NCI-H1930 (cell line): Measurements from ENCODE around the gene MED12L.
"Not testable (repeated sequence)": the region's sequence is repeated elsewhere in the genome, so short reads cannot be mapped to it uniquely, and the experiment has no call there.

Source experiments
- DNase-seq, 2 experiments: peaks; one replicate each; lab custom pipeline; 2025; lab: John Stamatoyannopoulos, UW

MED12L gene

DNA sequence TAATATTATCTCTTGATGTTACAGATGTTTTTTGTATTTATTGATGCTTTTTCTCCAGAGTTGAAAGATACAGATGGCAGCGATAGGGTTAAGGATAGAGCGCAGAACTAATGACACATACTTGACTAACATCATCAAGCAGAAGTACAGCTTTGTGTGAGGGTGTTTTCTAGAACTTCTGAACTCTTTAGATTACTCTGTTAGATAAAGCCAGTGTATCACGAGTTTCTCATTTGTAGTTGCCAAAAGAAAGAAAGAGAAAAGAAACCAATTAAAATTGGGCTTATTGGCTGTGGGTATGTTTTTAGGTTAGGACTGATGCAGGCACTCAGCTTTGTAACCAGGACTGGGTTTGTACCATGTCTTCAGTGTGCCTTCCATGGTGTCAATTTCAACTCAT lies 124.2 kb downstream of the MED12L start:
- no peak for DNase-seq

DNA sequence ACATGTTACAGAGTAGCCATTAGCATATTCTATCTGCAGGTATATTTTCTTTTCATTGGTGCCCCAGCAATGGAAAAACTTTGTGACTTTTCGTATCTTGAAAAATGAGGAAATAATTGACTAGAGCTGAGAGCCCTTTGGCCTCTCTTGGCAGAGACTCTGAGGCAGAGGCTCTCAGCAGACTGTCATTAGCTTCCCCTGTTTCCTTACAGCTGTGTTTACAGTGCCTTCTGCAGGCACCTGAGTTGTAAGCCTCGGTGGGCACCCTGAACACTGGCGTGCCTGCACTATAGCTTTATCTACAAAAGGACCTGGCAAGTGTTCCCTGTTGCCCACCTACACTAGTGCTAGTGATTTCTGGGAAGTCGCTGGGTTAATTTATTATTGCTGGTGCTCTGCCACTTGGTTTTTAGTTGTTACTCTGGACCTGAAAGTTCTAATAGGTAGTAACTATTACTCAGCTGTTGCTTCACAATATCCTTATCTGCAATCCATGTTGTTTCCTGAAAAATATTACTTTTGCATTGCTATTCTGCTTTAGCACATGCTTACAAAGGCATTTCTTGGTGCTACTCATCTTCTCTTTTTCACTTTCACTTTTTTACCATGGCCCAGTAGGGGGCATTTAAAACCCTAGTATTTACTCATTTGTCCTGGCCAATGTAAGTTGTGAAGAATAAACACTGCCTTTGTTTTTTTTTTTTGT lies 125.4 kb downstream of the MED12L start:
- no peak for DNase-seq

DNA sequence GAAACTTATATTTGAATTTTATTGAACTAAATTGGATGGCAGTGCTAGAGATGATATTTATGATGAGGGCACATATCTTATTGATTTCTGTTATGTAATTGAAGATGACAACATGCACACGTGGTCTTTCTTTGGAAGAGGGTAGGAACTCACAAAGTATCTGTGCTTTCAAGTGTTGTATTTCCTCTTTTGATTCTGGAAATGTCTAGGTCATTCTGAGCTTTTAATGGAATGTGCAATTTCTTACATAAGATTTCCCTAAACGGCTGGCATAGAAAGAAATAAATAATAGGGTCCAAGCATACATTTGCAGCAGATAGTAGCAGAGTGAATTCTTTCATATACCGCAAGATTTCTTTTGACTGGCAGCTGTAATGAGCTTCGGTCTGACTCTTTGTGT lies 127.7 kb downstream of the MED12L start:
- DNase-seq: no peak

DNA sequence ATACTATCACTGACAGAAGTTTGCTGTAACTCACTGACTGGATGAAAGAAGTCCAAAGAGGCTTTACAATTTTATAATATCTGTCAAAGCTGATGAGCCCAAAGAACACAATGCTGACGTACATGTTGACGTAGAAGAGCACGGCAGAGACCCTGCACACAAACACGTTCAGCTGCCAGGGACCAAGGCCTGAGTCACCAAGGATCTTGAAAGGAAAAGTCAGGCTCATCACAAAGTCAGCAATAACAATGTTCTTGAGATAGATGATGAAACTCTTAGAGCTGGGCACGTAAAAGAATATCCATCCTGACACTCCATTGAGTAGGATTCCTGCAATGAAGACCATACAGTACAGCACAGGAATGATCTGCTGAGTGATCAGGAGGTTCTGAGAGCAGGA lies 128.4 kb downstream of the MED12L start:
- no peak for DNase-seq

DNA sequence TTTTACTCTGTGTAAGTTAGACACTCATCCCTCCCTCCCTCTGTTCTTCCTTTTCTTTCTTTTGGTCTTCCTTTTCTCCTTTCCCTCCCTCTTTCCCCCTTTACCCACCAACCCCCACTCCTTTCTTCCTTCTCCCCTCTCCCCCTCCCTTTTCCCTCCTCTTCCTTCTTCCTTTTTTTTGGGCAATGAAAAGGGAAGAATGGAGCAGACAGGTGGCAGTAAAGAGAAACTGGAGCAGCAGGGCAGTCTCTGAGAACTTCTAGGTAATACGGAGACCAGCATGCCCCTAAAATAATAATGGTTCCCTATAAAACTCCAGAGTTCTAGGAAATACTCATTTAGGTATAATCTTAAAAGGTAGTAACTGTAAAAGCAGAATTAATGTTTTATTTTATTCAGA lies 129.0 kb downstream of the MED12L start:
- no peak for DNase-seq

DNA sequence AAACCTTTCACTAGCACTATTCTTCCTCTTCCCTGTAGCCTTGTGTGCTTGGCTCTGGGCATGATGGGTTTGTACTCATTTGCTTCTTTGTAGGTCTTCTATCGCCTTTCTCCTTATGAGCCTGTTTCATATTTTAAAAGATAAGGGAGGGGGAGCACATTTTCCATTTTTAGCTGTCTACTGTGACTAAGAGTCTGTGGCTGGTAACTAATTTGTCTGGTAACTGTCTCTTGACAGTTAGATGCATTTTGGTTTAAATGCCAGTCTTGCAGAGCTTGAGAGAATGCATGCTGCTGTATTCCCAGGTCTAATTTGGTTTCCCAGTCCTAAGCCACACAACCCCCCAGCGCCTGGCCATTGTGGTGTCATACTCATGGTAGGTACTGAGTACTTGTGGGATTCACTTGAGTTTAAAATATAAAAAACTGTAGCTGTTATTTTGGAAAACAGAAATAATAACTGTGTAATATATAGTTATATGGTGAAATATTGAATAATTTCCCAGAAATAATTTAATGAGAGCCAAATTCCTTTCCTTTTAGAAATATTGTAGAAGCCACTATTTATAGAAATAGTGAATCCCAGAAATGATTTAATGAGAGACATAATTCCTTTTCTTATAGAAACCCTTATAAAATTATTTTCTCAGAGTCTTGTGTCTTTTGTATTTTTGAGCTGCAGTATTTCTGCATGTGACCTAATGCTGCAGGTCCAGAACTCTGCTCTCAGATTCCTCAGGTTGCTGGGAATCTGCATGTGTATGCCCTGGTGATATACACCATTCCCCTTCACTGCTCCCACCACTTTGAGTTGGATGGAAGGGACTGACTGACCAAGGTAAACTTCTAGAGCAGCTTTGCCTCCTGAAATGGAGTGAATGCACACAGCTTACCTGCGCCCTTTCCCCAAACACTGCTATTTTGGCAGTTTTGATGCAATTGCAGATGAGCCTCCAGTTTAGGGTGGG lies 131.5 kb downstream of the MED12L start:
- no peak for DNase-seq

DNA sequence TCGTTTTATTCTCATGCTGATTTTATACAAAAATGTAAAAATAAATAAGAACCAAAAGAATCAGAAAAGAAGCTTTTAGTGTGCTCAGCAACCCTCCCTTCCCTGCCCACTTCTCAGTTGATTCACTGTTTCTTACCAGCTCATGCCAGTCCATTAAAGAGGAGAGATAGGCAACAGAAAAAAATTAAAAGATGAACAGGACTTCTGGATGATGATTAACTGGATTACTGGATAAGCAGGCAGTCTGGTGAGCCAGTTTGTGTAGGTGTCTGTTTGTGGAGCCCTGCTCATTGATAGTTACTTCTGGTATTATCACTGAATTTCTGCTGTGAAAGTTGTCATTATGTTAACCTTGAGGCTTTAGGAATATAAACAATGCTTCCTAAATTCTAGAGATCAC lies 132.7 kb downstream of the MED12L start:
- no peak for DNase-seq

DNA sequence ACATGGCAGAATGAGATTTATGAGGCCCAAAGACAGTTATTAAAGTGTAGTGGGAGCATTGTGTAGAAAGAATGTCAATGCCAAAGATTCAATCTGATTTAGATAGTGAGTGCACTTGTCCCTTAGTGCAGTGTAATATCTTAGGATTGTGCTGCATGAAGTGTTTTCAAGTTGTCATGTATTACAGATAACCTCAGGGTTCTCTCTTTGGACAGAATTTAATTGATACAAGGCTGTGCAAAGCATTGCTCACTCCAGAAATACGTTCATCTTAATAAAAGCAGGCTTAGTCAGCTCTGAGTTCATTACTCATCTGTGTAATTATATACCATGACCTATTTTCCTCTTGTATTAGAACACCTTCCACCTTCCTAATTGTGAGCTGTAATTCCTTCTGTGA lies 133.6 kb downstream of the MED12L start:
- no peak for DNase-seq

DNA sequence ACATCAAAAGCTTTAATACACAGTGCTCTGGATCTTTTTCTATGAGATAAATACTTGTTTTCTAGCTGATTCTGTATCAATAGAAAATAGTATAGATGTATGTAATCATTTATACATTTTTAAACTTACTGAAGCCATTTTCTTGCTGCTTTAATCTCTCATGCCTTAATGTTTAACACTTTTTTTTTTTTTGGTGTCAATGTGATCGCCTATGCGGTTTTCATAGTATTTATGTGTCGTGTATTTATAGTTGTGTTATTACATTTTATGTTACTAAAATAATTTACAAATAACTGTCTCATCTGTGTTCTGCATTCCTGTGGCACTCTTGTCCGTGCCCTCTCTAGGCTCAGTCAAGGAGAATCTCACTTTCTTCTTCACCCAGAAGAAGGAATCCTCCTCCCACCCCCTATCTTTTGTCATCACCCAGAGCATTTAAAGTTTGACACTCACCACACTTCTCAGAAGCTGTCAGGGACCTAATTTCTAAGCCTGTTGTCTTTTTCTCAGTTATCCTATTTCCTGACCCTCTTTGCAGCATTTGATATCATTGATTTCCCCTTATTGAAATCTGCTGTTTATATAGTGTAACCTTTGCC lies 138.9 kb downstream of the MED12L start:
- DNase-seq: no peak

DNA sequence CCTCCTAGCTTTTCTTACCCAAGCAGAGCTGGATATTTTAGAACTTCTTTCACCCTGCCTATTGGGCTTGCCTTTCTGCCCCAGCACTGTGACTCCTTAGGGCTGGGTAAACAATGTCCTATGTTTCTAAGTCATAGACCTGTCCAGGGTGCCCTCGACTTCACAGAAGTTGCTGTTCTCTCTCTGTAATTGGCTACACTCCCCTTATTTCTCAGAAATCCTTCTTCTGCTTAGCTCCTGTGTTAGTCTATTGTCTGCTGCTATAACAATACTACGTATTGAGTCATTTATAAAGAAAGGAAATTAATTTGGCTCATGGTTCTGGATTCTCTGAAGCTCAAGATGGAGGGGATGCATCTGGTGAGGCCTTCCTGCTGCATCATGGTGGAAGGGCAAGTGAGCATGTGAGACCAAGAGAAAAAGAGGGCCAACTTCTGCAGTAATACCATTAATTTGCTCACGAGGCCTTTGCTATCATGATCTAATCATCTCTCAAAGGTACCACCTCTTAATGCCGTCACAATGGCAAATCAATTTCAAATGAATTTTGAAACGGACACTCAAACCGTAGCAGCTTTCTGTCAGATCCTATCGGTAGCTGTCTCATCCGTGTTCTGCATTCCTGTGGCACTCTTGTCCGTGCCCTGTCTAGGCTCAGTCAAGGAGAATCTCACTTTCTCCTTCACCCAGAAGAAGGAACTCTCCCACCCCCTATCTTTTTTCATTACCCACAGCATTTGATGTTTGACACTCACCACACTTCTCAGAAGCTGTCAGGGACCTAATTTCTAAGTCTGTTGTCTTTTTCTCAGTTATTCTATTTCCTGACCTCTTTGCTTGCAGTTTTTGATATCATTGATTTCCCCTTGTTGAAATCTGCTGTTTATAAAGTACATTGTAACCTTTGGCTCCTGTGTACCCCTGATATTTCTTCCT lies 139.8 kb downstream of the MED12L start:
- no peak for DNase-seq

DNA sequence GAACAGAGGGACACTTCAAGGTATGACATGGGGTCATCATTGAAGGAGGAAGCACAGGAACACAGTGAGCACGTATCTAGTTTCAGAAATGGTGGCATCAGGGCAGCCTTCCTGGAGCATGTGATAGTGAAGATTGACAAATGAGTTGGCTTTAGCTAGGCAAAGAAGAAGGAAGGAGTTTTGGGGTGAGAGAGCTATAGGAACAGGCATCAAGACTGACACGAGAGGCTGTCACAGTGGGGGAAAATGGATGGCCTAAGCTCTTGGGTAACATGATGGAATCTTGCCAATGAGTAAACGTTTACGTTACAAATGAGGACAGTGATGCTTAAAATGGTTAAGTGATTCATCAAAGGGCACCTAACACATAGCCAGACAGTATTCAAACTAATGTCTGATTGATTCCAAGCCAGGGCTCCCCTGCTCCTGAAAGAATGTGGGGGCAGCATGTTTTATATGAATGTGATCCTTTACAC lies 140.7 kb downstream of the MED12L start:
- no peak for DNase-seq

DNA sequence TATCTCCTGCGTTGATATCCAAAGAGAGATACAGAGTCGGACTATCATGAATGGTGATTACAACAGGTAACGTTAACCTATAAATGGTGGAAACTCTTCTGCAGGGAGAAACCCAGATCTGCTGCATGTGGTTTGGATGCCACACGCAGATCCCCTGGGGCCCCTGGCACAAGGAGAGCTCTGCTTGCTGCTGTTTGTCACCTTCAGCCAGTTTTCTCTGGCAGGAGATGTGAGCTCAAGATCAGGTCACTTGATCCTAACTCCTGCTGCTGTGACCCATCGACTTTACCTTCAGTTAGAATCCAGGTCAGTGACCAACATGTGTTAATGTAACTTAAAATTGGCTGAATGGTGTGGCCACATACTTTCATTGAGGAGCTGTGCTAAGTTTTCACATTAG lies 141.4 kb downstream of the MED12L start:
- no peak for DNase-seq

DNA sequence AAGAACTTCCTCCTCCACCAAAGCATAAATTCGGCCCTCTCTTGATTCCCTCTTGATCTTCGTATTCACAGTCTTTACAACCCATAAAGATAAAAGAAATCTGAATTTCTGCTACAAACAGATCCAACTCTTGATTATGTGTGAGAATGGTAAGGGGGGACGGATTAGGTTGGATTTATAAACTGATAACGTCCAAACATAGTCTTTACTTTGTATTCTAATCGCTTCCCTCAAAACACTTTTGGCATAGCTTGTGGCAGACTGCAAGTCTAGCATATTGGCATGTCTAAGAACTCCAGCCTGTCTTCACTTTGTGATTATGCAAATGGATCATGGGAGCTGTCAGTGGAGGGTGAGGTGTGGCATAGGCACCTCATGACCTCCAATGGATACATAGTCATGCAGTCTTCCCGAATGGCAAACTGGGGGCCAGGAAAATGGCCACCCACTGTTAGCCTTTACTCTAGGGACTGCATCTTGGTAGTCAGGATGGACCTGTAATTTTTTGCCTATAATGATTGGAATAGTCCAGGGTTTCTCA lies 141.9 kb downstream of the MED12L start:
- DNase-seq: no peak

DNA sequence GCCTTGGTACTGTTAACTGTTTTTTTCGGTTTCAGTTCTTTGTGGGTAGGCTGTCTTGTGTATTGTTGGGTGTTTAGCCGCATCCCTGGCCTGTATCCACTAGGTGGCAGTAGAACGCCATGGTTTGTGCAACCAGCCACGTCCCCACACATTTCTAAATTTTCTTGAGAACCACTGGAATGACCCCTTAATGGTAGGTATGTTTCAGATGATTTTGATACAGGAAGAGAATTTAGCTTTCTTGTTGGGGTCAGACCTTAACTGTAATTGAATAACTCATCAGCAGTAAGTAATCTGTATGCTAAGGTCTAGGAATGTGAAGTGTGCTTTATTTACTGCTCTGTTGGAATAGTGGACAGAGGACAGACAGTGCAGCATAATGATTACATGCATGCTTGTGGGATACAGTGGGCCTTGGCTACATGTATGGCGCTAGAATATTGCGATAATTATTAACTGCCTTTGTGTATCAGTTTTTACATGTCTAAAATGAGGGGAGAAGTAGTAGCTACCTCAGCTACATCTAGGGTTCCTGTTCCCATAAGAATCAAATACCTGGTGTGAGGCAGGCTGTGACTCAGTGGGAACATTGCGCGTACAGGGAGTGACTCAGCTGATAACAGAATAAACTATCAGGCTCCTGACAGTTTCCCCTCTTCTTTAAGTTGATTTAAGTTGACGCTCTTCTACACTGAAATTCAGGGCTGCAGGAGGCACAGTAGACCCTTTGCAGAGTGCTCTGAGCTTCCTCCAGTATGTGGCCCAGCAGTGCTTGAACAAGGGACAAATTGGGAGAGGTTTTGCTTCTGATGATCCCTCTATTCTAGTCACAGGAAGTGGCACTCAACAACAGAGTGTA lies 142.6 kb downstream of the MED12L start:
- peak in 1 of 2 experiments; percentile 44 for DNase-seq

DNA sequence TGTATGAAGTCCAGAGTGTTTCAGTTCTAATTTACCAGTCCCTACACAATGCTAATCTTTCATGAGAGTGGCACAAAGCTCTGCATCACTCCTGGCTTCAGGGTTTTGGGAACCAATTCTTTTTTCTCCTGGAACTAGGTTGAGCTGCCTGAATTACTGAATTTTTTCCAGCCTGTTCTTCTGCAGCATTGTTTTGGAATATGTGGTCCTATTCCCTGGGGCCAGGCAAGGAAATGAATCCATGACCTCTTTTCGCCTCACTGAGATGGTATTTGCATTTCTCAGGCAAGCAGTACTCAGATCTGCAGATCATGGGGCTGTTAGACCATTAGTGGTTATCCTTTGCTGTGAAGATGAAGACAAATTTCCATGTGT lies 143.2 kb downstream of the MED12L start:
- no peak for DNase-seq

DNA sequence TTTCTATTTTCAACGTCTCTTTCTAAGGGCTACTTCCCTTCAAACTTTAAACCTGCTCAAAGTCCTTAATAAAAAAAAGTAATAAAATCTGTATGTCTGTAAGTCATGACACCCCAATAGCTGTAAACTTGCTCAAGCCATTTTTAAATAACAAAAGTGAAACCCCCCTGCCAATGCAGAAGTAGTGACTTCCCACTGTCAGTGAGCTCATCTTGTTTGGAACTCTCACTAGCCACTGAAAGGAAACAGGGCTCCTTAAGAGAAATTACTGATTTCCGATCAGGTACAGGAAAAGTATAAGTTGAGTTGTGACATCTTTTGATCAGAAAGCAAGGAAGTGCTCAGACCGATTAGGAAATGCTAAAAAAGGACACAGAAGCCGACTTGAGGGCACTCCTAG lies 145.2 kb downstream of the MED12L start:
- no peak for DNase-seq

DNA sequence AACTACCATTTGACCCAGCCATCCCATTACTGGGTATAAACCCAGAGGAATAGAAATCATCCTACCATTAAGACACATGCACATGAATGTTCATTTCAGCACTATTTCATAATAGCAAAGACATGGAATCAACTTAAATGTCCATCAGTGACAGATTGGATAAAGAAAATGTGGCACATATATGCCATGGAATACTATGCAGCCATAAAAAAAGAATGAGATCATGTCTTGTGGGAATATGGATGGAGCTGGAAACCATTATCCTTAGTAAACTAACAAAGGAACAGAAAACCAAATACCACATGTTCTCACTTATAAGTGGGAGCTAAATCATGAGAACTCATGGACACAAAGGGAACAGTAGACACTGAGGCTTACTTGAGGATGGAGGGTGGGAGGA lies 146.9 kb downstream of the MED12L start:
- DNase-seq: not testable (repeated sequence)

DNA sequence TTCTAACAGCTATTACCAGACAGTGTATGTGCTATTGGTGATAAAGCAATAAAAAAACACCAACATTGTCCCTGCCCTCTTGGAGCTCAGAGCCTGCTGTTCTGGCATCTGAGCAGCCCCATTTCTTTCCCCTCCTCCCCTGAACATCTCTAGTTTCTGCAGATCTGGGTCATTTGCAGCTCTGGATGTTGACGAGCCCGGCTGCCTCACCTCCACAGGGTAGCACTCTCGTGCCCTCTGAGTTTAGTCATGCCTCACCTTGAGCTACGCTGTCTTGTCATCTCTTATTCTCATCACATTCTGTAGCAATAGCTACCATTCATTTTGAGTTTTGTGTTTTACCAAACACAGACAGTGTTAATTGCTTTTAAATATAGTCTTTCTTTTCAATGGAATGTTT lies 147.5 kb downstream of the MED12L start:
- DNase-seq: no peak

DNA sequence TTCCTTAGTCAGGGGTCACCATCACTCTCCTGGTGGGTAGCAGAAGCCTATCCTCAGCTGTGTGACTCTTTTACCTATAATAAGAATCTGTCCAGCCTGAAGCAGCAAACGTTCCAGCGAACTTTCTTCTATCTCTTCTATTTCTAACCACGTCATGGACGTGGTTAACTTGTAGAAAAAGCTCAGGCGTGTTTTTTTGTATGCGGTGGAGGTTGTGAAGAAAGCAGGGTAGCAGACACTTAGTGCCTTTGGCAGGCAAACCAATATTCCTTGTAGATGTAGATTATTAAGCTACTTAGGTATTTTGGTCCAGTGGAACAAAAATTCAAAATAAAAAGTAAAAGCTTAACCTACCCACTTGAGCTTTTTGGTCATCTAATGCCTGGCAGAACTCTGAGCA lies 149.4 kb downstream of the MED12L start:
- no peak for DNase-seq

DNA sequence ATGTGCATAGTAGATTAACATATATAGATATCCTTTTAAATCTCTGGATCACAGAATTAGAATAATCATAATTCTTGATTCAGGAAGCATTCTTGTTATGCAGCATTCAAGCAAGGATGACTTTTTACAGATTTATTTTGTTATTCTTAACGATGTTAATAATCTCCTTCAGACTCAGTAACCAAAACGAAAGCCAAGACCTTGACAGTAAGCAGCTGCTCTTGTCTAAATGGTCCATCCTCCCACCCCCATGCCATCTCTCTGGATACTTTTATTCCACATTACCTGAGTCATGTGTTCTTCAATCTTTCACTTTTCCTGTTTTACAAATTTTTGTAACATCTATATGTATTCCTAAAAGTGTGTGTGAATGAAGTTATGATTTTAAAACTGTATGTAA lies 150.9 kb downstream of the MED12L start:
- no peak for DNase-seq
